ENCODE data around the gene GBP7.

DNA sequence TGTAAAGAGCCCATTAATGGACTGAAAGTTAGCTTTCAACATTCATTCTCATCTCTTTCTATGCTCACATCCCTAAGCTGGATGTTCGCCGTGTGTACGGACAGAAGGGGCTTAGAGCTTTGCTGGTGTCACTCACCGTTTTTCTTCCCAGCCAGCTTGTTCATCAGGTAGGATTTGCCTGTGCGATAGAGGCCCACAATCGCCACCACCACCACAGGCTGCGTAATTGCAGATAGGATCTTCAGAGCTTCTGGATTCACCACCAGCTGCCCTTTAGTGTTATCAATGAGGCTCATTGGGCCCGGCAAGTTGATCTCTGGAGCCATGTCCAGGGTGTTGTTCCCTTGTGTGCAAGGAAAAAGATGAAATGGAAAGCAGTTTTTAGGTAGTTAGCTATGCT, 54.2 kb downstream of the GBP7 start:
- TF ChIP-seq, protein P1, sequence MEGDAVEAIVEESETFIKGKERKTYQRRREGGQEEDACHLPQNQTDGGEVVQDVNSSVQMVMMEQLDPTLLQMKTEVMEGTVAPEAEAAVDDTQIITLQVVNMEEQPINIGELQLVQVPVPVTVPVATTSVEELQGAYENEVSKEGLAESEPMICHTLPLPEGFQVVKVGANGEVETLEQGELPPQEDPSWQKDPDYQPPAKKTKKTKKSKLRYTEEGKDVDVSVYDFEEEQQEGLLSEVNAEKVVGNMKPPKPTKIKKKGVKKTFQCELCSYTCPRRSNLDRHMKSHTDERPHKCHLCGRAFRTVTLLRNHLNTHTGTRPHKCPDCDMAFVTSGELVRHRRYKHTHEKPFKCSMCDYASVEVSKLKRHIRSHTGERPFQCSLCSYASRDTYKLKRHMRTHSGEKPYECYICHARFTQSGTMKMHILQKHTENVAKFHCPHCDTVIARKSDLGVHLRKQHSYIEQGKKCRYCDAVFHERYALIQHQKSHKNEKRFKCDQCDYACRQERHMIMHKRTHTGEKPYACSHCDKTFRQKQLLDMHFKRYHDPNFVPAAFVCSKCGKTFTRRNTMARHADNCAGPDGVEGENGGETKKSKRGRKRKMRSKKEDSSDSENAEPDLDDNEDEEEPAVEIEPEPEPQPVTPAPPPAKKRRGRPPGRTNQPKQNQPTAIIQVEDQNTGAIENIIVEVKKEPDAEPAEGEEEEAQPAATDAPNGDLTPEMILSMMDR (IDR thresholded peaks at IDR 0.05; ENCODE audit: insufficient read depth, low read depth, low read length), result no peak
- TF ChIP-seq EZH2 (IDR thresholded peaks at IDR 0.05; ENCODE audit: insufficient read depth, low read length), result no peak

All from astrocyte (in vitro differentiated cells and primary cell).